Gastroesophageal sphincter (tissue), 4 donors: ENCODE data around the gene MAFF. TPM values are rescaled to one million over a fixed set of nuclear protein-coding genes. Genes with fewer than 3 reads are reported as not detected.

ENCODE experiments used
- ATAC-seq: fragments of 150-250 bp; one replicate; pipeline ENCODE4 v1.9.1; 2016; ENCODE audit warnings: mild to moderate bottlenecking, moderate library complexity
- H3K27ac ChIP-seq, 4 donors: fragments of 200-600 bp; sonication (generic) in 3 of 4; 1 replicate in 3 of 4; 2 replicates in 1 of 4; pipeline ENCODE4 v1.5.1; 2016 to 2019
- H3K27me3 ChIP-seq: fragments of 200-600 bp; sonication (generic); one replicate; pipeline ENCODE4 v1.5.1; 2019
- H3K36me3 ChIP-seq, 2 donors: fragments of 200-600 bp; sonication (generic); one replicate each; pipeline ENCODE4 v1.5.1; 2019; ENCODE audit warnings: control low read depth in 1 of 2
- H3K4me1 ChIP-seq, 3 donors: fragments of 200-600 bp; sonication (generic); 1 replicate in 2 of 3; 2 replicates in 1 of 3; pipeline ENCODE4 v1.5.1; 2016 to 2019; ENCODE audit warnings: control low read depth in 2 of 3
- H3K4me3 ChIP-seq, 2 donors: fragments of 200-600 bp; sonication (generic); one replicate each; pipeline ENCODE4 v1.5.1; 2019; ENCODE audit warnings: mild to moderate bottlenecking in 1 of 2, moderate library complexity in 1 of 2
- H3K9me3 ChIP-seq, 3 donors: fragments of 200-600 bp; sonication (generic); one replicate each; pipeline ENCODE4 v1.5.1; 2017 to 2019; ENCODE audit warnings: control low read depth in 2 of 3
- EP300 ChIP-seq: sonication (generic); formaldehyde crosslinking; IDR thresholded peaks from one replicate; pipeline ENCODE4 v1.6.1; 2017; ENCODE audit warnings: antibody characterized with exemption, mild to moderate bottlenecking
- POLR2A ChIP-seq, 2 donors: fragments of 450-650 bp; IDR thresholded peaks; one replicate each; pipeline ENCODE4 v1.6.1; 2017; ENCODE audit warnings: antibody characterized with exemption in 2 of 2, mild to moderate bottlenecking in 2 of 2, moderate library complexity in 1 of 2
- POLR2AphosphoS5 ChIP-seq: sonication (generic); formaldehyde crosslinking; IDR thresholded peaks from one replicate; pipeline ENCODE4 v1.6.1; 2017; ENCODE audit warnings: antibody characterized with exemption
- WGBS, 2 donors: methylation state at CpG; one replicate each; pipeline ENCODE4 v1.1.5; 2018; ENCODE audit warnings: low coverage in 1 of 2; 5-methylcytosine and 5-hydroxymethylcytosine counted together
- total RNA-seq, 4 donors: library from RNA; depleted of rRNA; stranded (reverse); fragments of >200 nt; gene quantifications; one replicate each; pipeline ENCODE4 v1.1.0, GENCODE V29; 2016
- TF ChIP-seq, protein P1 (sequence below), 4 experiments: fragments of 200-600 bp in 2 of 4; fragments of 450-650 bp in 2 of 4; sonication (generic) in 1 of 4; IDR thresholded peaks; one replicate each; pipeline ENCODE4 v1.5.1; 2017 to 2019; ENCODE audit warnings: antibody characterized with exemption in 4 of 4, mild to moderate bottlenecking in 2 of 4, moderate library complexity in 2 of 4

Gene MAFF
- total RNA-seq, 4 donors from 2014 or later = 21.2 to 93.7 (median 51.2) TPM

DNA sequence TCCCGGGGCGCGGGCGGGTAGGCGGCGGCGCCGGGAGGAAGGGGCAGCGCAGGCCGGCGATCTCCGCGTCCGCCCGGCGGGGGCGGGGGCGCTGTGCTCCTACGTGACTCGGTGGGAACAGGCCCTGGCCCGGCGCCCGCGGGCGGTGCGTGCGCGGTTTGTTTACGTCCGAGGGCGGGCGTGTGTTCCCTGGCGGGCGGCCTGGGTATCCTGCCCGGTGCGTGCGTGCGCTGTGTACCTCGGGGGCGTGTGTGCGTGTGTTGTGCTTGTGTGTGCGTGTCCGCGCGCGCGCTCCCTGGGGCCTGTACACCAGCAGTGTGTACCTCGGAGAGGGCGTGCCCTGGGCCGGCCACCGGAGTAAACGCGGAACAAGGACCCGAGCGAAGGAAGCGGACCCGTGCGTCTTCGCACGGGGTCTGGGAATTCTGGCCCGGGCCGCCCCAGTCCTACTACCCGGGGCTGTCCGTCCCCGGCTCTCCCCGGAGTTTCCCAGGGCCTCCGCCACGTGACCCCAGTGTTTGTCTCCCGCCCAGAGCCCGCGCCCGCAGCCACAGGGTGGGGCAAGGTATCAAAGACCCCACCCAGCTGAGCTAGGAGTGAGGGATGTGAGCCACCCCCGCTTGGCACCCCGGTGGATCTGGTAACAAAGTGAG is 769 bp downstream of the MAFF start:
- Histone ChIP-seq H3K36me3 (no peaks in the 10 kb centered on the region), H3K27me3 (no peaks in the 10 kb centered on the region), H3K4me1 (peaks cover 0 to 43% (median 24%) of the 10 kb centered on the region in 3 donors), H3K9me3 (no peaks in the 10 kb centered on the region), H3K4me3 (peak overlapping the region; percentile 71 to 93), H3K27ac (peak overlapping the region; percentile 98 to 99 (median 98))
- ATAC-seq = peak; percentile 77
- TF ChIP-seq, protein P1, sequence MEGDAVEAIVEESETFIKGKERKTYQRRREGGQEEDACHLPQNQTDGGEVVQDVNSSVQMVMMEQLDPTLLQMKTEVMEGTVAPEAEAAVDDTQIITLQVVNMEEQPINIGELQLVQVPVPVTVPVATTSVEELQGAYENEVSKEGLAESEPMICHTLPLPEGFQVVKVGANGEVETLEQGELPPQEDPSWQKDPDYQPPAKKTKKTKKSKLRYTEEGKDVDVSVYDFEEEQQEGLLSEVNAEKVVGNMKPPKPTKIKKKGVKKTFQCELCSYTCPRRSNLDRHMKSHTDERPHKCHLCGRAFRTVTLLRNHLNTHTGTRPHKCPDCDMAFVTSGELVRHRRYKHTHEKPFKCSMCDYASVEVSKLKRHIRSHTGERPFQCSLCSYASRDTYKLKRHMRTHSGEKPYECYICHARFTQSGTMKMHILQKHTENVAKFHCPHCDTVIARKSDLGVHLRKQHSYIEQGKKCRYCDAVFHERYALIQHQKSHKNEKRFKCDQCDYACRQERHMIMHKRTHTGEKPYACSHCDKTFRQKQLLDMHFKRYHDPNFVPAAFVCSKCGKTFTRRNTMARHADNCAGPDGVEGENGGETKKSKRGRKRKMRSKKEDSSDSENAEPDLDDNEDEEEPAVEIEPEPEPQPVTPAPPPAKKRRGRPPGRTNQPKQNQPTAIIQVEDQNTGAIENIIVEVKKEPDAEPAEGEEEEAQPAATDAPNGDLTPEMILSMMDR (IDR thresholded peaks at IDR 0.05) = peak in 3 of 4 experiments; percentile 30 to 53 (median 49)
- no peak for TF ChIP-seq POLR2A (IDR thresholded peaks at IDR 0.05)
- TF ChIP-seq POLR2AphosphoS5 = peak; percentile 91
- peak; percentile 87 for TF ChIP-seq EP300
- no CpG with 5 or more reads among the region's 74 CpGs for WGBS, 2 donors

DNA sequence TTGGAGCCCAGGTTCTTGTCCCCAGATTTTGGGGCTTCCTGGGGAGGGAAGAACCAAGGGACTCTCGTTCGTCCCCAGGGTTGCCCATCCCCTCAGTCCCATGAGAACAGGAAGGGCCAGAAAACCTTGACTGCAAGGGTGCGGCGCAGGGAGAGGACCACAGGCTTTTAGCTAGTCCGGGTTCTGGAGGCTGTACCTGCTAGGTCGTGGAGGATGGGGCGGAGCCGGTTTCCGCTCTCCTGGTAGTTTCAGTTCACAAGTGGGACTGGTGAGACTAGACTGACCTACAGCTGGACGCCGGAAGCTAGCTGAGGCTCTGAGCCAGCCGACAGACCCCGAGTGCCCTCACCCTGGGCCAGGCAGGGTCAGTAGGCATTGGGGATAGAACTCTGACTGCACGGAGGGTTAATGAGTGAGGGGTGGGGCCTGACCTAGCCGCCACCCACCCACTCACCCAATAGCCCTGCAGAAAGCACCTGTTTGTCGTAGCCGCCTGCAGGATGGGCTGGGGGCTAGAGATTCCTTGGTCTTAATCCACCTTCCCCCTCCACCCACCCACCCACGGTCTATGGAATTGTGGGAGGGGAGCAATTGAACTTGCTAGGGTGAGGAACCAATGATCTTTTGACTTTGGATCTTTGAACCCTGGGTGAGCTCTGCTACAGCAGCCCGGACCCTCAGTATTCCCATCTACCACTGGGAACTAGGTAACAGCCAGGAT is 1.5 kb downstream of the MAFF start:
- Histone ChIP-seq H3K4me1 (peaks cover 0 to 43% (median 24%) of the 10 kb centered on the region in 3 donors), H3K27ac (peak overlapping the region; percentile 98 to 99 (median 98)), H3K27me3 (no peaks in the 10 kb centered on the region), H3K4me3 (peak overlapping the region; percentile 71 to 93), H3K36me3 (peaks cover 0 to 2% of the 10 kb centered on the region in 2 donors), H3K9me3 (no peaks in the 10 kb centered on the region)
- TF ChIP-seq POLR2AphosphoS5 (no peak), EP300 (no peak), POLR2A (IDR thresholded peaks at IDR 0.05) (no peak)
- TF ChIP-seq, protein P1 (IDR thresholded peaks at IDR 0.05) = no peak
- ATAC-seq = no peak
- WGBS, 2 donors = no CpG with 5 or more reads among the region's 19 CpGs

DNA sequence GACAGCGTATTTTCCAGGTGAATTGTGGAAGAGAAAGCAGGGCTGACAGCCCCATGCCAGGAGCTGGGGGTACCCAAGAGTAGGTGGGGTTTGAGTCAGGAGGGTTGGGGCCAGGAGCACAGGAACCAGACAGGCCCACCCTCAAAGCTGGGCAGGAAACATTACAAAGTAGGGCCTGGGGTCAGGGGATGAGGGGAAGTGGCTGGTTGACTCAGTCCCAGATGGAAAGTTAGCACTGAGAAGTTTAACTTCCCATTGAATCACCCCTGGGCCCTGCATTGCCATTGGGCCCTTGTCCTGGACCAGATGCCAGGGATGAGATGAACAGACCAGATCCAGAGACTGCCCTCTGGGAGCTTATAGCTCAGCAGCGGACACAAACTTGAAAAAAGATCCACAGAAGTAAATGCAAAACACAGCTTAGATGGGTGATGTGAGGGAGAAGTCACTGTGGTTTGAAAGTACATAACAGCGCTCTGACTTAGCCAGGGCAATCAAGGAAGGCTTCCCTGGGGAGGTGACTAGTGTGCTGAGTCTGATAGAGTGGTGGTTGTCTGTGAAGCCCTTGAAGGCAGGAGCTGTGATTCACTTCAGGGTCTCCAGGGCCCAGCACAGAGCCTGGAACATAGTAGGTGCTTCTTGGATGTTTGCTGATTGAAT is 2.2 kb downstream of the MAFF start:
- Histone ChIP-seq H3K4me3 (peak overlapping the region in 1 of 2 donors; percentile 93), H3K9me3 (no peaks in the 10 kb centered on the region), H3K27me3 (no peaks in the 10 kb centered on the region), H3K27ac (peak overlapping the region; percentile 51 to 99 (median 98)), H3K36me3 (peaks cover 0 to 8% of the 10 kb centered on the region in 2 donors), H3K4me1 (peaks cover 0 to 43% (median 24%) of the 10 kb centered on the region in 3 donors)
- no peak for ATAC-seq
- 87% methylated on average over 3 of the region's 3 CpGs; no CpG with 5 or more reads in 1 of the 2 donors for WGBS, 2 donors
- TF ChIP-seq POLR2AphosphoS5 (no peak), EP300 (no peak), POLR2A (IDR thresholded peaks at IDR 0.05) (no peak)
- TF ChIP-seq, protein P1 (IDR thresholded peaks at IDR 0.05) = no peak

DNA sequence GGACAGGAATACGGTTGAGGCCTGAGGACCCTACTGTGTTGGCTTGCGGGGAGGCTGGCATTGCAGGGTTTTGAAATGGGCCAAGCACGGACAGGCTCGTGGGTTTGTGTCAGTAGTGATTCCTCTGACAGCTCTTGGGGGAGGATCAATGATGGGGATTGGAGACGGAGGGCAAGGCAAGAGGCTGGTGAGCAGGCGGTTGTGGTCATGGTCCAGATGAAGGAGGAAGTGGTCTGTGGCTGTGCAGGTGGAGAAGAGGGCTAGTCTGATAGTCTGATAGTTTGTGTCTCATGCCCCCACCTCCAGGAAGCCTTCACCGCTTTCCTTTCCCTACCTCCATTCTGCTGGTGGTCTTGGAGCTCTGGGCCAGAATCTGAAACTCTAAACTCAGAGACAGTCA is 3.0 kb downstream of the MAFF start:
- 55 to 73% methylated on average over 4 to 7 of the region's 7 CpGs for WGBS, 2 donors
- TF ChIP-seq EP300 (no peak), POLR2A (IDR thresholded peaks at IDR 0.05) (no peak), POLR2AphosphoS5 (no peak)
- TF ChIP-seq, protein P1 (IDR thresholded peaks at IDR 0.05) = no peak
- ATAC-seq = no peak
- peaks cover 0 to 43% (median 24%) of the 10 kb centered on the region in 3 donors for H3K4me1 ChIP-seq
- no peaks in the 10 kb centered on the region for H3K9me3 ChIP-seq
- H3K36me3 ChIP-seq = peaks cover 0 to 8% of the 10 kb centered on the region in 2 donors
- H3K27ac ChIP-seq = peak overlapping the region; percentile 51 to 99 (median 98)
- no peak overlapping the region for H3K4me3 ChIP-seq
- no peaks in the 10 kb centered on the region for H3K27me3 ChIP-seq
